ENCODE results near the gene EPB41L1. TPM values are rescaled to one million over a fixed set of nuclear protein-coding genes. Genes with fewer than 3 reads are reported as not detected.

EPB41L1 gene
- total RNA-seq, 1 experiment from 2014 or later: 5.9 TPM

DNA sequence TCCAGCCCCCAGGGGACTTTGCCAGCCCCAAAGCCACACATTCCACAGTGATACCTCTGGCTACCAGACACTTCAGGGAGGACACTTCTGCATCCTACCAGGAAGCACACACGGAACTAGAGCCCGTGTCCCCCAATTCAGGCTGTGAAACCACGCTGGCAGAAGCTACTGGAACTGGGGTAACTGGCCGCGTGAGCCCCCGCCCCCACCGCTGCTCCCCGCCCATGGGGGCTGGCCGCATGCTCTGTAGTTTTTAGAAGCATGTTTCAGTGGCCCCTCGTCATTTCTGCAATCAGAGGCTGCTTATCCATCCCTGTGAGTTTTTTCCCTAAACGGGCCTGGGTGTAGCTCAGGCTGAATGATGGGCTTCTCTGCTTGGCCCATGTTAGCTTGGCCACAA lies 53.1 kb downstream of the EPB41L1 start:
- no peaks in the 10 kb centered on the region for H3K9me2 ChIP-seq (replicated peaks; ENCODE audit: insufficient read depth, low read length)
- H3K9ac ChIP-seq (ENCODE audit: low read length): no peak overlapping the region
- DNase-seq: no peak
- H4K20me1 ChIP-seq (ENCODE audit: insufficient read depth, low read depth, low read length): no peaks in the 10 kb centered on the region
- H2AFZ ChIP-seq (ENCODE audit: low read length): no peak overlapping the region
- H3K27me3 ChIP-seq (ENCODE audit: low read length): no peaks in the 10 kb centered on the region
- no peaks in the 10 kb centered on the region for H3K79me2 ChIP-seq (ENCODE audit: low read length)
- H3K4me2 ChIP-seq (ENCODE audit: low read depth, low read length, poor library complexity, severe bottlenecking): no peak overlapping the region
- no peak overlapping the region for H3K4me3 ChIP-seq (ENCODE audit: low read length)
- H3K4me1 ChIP-seq (ENCODE audit: low read length): peaks cover 3% of the 10 kb centered on the region; the same call in 1 of the 2 replicates
- no peak overlapping the region for H3K27ac ChIP-seq (ENCODE audit: low read length)
- H3K9me3 ChIP-seq (ENCODE audit: low read length): no peaks in the 10 kb centered on the region
- no peaks in the 10 kb centered on the region for H3K36me3 ChIP-seq (ENCODE audit: insufficient read depth, low read length)

DNA sequence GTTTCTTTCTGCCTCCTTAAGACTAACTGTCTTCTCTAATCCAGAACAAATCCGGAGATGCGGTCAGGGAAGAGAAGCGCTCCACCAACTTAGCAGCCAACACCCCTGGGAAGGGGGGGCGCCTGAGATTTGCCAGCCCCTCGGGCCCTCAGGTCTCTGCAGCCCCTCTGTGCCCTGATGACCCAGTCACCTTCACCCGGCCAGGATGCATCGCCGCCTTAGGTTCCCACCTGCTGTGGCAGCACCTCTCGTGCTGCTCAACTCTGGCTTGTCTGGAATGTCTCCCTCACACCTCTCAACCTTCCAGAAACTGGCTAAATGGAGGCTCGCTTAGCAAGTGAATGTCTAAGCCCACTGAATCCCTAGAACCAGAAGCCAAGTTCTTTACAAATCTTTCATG lies 53.7 kb downstream of the EPB41L1 start:
- H3K9me3 ChIP-seq (ENCODE audit: low read length): no peaks in the 10 kb centered on the region
- no peaks in the 10 kb centered on the region for H3K79me2 ChIP-seq (ENCODE audit: low read length)
- no peak overlapping the region for H3K27ac ChIP-seq (ENCODE audit: low read length)
- no peak for DNase-seq
- no peaks in the 10 kb centered on the region for H3K27me3 ChIP-seq (ENCODE audit: low read length)
- H3K4me1 ChIP-seq (ENCODE audit: low read length): peaks cover under 1% of the 10 kb centered on the region; the same call in 1 of the 2 replicates
- no peak overlapping the region for H2AFZ ChIP-seq (ENCODE audit: low read length)
- H3K9me2 ChIP-seq (replicated peaks; ENCODE audit: insufficient read depth, low read length): no peaks in the 10 kb centered on the region
- H4K20me1 ChIP-seq (ENCODE audit: insufficient read depth, low read depth, low read length): no peaks in the 10 kb centered on the region
- H3K4me3 ChIP-seq (ENCODE audit: low read length): no peak overlapping the region
- no peaks in the 10 kb centered on the region for H3K36me3 ChIP-seq (ENCODE audit: insufficient read depth, low read length)
- H3K4me2 ChIP-seq (ENCODE audit: low read depth, low read length, poor library complexity, severe bottlenecking): no peak overlapping the region
- H3K9ac ChIP-seq (ENCODE audit: low read length): no peak overlapping the region

DNA sequence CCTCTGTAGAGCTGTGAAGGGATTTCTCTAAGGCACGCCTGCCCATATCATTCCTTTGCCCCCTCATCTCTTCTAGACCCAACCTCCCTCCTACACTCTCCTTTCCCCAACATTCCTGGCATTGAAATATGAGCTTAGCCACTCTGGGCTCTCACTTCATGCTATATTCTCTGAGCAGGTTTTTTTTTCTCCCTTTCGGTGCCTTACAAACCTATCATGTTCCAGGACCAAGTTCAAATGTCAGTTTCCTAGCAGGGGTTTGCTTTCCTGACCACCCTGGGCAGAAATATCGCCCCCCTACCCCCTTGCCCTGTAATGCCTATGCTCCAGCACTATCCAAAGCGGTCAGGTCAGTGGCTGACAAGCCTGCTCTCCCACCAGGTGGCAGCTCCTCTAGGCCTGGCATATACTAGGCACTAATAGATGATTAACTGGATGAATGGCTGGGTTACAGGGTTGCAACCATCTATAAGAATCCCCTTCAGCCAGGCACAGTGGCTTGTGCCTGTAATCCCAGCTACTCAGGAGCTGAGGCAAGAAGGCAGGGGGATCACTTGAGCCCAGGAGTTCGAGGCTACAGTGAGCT lies 56.0 kb downstream of the EPB41L1 start:
- Histone ChIP-seq H3K4me2 (ENCODE audit: low read depth, low read length, poor library complexity, severe bottlenecking) (no peak overlapping the region), H4K20me1 (ENCODE audit: insufficient read depth, low read depth, low read length) (no peaks in the 10 kb centered on the region)

DNA sequence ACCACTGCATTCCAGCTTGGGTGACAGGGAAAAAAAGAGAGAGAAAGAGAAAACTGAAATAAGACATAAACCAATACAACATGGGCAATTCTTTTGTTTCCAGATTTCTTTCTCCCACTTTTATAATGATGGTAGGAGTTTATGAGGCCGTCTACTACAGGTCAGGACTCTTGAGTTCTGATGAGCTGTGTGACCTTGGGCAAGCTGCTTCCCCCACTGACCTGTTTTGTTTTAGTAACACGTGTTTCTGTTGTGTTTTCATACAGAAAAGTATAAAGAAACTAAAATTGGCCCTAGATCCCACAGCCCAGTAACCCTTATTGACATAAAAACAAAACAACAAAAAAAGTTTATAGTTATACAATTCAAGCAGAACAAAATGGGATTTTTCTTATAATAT lies 58.8 kb downstream of the EPB41L1 start:
- no peak overlapping the region for H3K9ac ChIP-seq (ENCODE audit: low read length)
- no peaks in the 10 kb centered on the region for H3K9me3 ChIP-seq (ENCODE audit: low read length)

More for the DNA sequence above, 56.0 kb downstream of the EPB41L1 start:
- Histone ChIP-seq H3K4me3 (ENCODE audit: low read length) (no peak overlapping the region), H3K36me3 (ENCODE audit: insufficient read depth, low read length) (no peaks in the 10 kb centered on the region), H3K9me2 (replicated peaks; ENCODE audit: insufficient read depth, low read length) (no peaks in the 10 kb centered on the region), H3K9me3 (ENCODE audit: low read length) (no peaks in the 10 kb centered on the region), H3K9ac (ENCODE audit: low read length) (no peak overlapping the region), H3K4me1 (ENCODE audit: low read length) (no peaks in the 10 kb centered on the region), H3K27ac (ENCODE audit: low read length) (no peak overlapping the region), H2AFZ (ENCODE audit: low read length) (no peak overlapping the region), H3K27me3 (ENCODE audit: low read length) (no peaks in the 10 kb centered on the region), H3K79me2 (ENCODE audit: low read length) (no peaks in the 10 kb centered on the region)
- DNase-seq: no peak

DNA sequence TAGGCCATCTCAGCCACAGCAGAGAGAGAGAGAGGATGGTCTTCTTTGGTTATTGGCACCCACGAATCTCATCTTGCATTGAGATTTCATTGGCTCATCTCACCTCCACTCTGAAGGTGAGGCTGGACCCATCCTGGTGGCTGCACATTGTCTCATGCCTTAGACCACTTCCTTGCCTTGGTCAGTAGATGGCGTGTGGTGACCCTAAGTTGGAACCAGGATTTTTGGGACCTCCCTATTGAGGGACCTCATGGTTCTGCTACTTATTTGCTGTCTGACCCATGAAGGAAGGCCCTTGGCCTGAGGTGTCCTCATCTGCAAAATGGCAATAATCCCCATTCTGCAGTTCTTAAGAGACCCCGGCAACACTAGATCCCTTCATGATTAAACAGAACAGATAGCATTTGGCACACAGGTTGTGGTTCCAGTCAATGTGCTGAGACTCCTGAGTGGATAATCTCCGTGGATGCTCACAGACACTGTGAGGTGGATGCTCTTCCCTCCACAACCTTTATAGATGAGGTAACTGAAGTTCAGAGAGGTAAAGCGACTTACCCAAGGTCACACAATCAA lies 60.2 kb downstream of the EPB41L1 start:
- H3K4me3 ChIP-seq (ENCODE audit: low read length): no peak overlapping the region
- no peaks in the 10 kb centered on the region for H3K9me2 ChIP-seq (replicated peaks; ENCODE audit: insufficient read depth, low read length)
- no peak overlapping the region for H3K4me2 ChIP-seq (ENCODE audit: low read depth, low read length, poor library complexity, severe bottlenecking)
- no peak overlapping the region for H3K9ac ChIP-seq (ENCODE audit: low read length)
- H3K9me3 ChIP-seq (ENCODE audit: low read length): no peaks in the 10 kb centered on the region
- no peaks in the 10 kb centered on the region for H3K4me1 ChIP-seq (ENCODE audit: low read length)
- DNase-seq: peak; percentile 77
- H2AFZ ChIP-seq (ENCODE audit: low read length): no peak overlapping the region
- no peaks in the 10 kb centered on the region for H4K20me1 ChIP-seq (ENCODE audit: insufficient read depth, low read depth, low read length)
- no peak overlapping the region for H3K27ac ChIP-seq (ENCODE audit: low read length)
- no peaks in the 10 kb centered on the region for H3K27me3 ChIP-seq (ENCODE audit: low read length)
- no peaks in the 10 kb centered on the region for H3K79me2 ChIP-seq (ENCODE audit: low read length)
- H3K36me3 ChIP-seq (ENCODE audit: insufficient read depth, low read length): no peaks in the 10 kb centered on the region

More for the DNA sequence above, 58.8 kb downstream of the EPB41L1 start:
- no peak overlapping the region for H3K27ac ChIP-seq (ENCODE audit: low read length)
- H4K20me1 ChIP-seq (ENCODE audit: insufficient read depth, low read depth, low read length): no peaks in the 10 kb centered on the region
- no peak for DNase-seq
- H3K4me2 ChIP-seq (ENCODE audit: low read depth, low read length, poor library complexity, severe bottlenecking): no peak overlapping the region
- H2AFZ ChIP-seq (ENCODE audit: low read length): no peak overlapping the region
- no peaks in the 10 kb centered on the region for H3K9me2 ChIP-seq (replicated peaks; ENCODE audit: insufficient read depth, low read length)
- H3K36me3 ChIP-seq (ENCODE audit: insufficient read depth, low read length): no peaks in the 10 kb centered on the region
- H3K27me3 ChIP-seq (ENCODE audit: low read length): no peaks in the 10 kb centered on the region
- no peak overlapping the region for H3K4me3 ChIP-seq (ENCODE audit: low read length)
- no peaks in the 10 kb centered on the region for H3K4me1 ChIP-seq (ENCODE audit: low read length)
- no peaks in the 10 kb centered on the region for H3K79me2 ChIP-seq (ENCODE audit: low read length)

DNA sequence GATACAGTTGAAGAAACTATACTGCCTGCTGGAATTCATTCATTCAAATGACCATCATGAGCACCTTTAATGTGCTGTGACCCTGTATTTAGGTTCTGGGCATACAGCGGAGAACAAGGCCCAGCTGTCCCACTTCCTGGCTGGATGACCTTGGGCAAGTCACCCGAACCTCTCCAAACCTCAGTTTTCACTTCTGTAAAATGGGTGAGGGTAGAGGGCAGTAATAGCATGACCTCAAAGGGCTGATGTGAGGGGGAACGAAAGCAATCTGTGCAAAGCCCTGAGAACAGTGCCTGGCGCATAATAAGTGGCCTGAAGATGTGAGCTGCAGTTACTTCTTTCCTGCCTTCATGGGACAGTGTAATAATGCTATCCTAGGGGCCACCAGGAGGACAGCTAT lies 61.2 kb downstream of the EPB41L1 start:
- Histone ChIP-seq H3K9ac (ENCODE audit: low read length) (no peak overlapping the region), H4K20me1 (ENCODE audit: insufficient read depth, low read depth, low read length) (no peaks in the 10 kb centered on the region), H2AFZ (ENCODE audit: low read length) (no peak overlapping the region), H3K27ac (ENCODE audit: low read length) (no peak overlapping the region), H3K4me2 (ENCODE audit: low read depth, low read length, poor library complexity, severe bottlenecking) (no peak overlapping the region), H3K27me3 (ENCODE audit: low read length) (no peaks in the 10 kb centered on the region), H3K4me1 (ENCODE audit: low read length) (no peaks in the 10 kb centered on the region), H3K9me2 (replicated peaks; ENCODE audit: insufficient read depth, low read length) (no peaks in the 10 kb centered on the region), H3K36me3 (ENCODE audit: insufficient read depth, low read length) (no peaks in the 10 kb centered on the region), H3K9me3 (ENCODE audit: low read length) (no peaks in the 10 kb centered on the region), H3K4me3 (ENCODE audit: low read length) (no peak overlapping the region), H3K79me2 (ENCODE audit: low read length) (no peaks in the 10 kb centered on the region)
- DNase-seq: no peak

DNA sequence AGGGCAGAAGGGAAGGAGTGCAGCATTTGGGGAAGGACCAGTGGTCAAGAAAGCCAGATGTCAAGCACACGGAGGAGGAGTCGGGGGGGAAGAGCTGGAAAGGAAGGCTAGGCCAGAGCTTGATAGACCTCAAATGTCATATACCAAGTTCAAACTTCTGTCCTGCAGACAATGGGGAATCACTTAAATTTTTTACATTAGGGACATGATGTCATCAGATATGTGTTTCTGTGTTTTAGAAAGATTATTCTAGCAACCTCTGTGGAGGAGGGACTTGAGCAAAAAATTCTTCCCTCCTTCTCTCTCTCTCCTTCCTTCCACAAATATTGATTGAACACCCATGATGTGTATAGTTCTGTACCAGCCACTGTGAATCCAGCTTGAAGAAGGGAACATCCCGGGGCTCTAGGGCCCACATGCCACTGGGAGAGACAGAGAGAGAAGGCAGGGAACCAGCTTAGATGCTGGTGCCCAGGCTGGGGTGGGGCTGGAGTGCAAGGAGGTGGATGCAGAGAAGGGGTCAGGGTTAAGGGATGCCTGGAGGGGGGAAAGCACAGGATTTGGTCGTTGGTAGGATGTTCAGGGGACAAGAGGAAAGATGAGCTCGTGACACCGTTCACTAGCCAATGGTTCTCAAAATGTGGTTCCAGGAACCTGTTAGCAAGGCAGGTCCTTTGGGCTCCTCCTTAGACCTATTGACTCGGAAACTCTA lies 61.9 kb downstream of the EPB41L1 start:
- Histone ChIP-seq H3K9ac (ENCODE audit: low read length) (no peak overlapping the region), H3K4me3 (ENCODE audit: low read length) (no peak overlapping the region), H4K20me1 (ENCODE audit: insufficient read depth, low read depth, low read length) (no peaks in the 10 kb centered on the region), H3K79me2 (ENCODE audit: low read length) (no peaks in the 10 kb centered on the region), H3K4me2 (ENCODE audit: low read depth, low read length, poor library complexity, severe bottlenecking) (no peak overlapping the region), H2AFZ (ENCODE audit: low read length) (no peak overlapping the region), H3K9me3 (ENCODE audit: low read length) (no peaks in the 10 kb centered on the region), H3K4me1 (ENCODE audit: low read length) (no peaks in the 10 kb centered on the region), H3K36me3 (ENCODE audit: insufficient read depth, low read length) (no peaks in the 10 kb centered on the region), H3K27ac (ENCODE audit: low read length) (no peak overlapping the region), H3K27me3 (ENCODE audit: low read length) (no peaks in the 10 kb centered on the region), H3K9me2 (replicated peaks; ENCODE audit: insufficient read depth, low read length) (no peaks in the 10 kb centered on the region)
- no peak for DNase-seq

DNA sequence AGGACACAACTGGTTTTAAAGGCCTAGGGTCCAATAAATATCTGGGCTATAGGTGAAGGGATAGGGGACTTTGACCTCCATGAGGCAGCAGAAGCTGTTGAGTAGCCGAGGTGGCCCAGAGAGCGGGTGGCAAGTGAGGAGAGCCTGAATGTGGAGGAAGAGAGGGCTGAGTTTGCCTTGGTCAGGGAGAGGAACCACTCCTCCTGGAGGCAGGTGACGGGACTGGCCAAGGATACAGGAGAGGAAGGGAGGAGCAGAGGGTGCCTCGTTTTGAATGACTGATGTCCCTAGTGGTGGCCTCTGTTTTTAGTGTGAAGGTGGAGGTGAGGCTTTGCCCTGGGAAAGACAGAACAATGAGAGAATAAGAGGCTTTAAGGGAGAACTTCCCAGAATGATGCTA lies 62.7 kb downstream of the EPB41L1 start:
- H3K4me3 ChIP-seq (ENCODE audit: low read length): no peak overlapping the region
- no peak overlapping the region for H2AFZ ChIP-seq (ENCODE audit: low read length)

More for the DNA sequence above, 62.7 kb downstream of the EPB41L1 start:
- Histone ChIP-seq H4K20me1 (ENCODE audit: insufficient read depth, low read depth, low read length) (no peaks in the 10 kb centered on the region), H3K79me2 (ENCODE audit: low read length) (no peaks in the 10 kb centered on the region), H3K36me3 (ENCODE audit: insufficient read depth, low read length) (no peaks in the 10 kb centered on the region), H3K9me3 (ENCODE audit: low read length) (no peaks in the 10 kb centered on the region), H3K9me2 (replicated peaks; ENCODE audit: insufficient read depth, low read length) (no peaks in the 10 kb centered on the region), H3K9ac (ENCODE audit: low read length) (no peak overlapping the region), H3K4me1 (ENCODE audit: low read length) (no peaks in the 10 kb centered on the region), H3K4me2 (ENCODE audit: low read depth, low read length, poor library complexity, severe bottlenecking) (no peak overlapping the region), H3K27ac (ENCODE audit: low read length) (no peak overlapping the region), H3K27me3 (ENCODE audit: low read length) (no peaks in the 10 kb centered on the region)
- peak; percentile 50 for DNase-seq

All from Karpas-422 (cell line).